ENCODE data around the gene C11orf86. TPM values are rescaled to one million over a fixed set of nuclear protein-coding genes. Genes with fewer than 3 reads are reported as not detected.
A peak's percentile ranks its signal among the peaks of the same experiment; 100 is the strongest.

The C11orf86 gene
- total and polyA plus RNA-seq, 2 experiments from 2014 or later = not detected

- no peaks in the 10 kb centered on the region for H3K27me3 ChIP-seq
- H3K27ac ChIP-seq = no peak overlapping the region
- TF ChIP-seq CTCF (IDR thresholded peaks at IDR 0.05; ENCODE audit: low read depth, low read length) = no peak
- no peak overlapping the region for H3K4me3 ChIP-seq
- no peaks in the 10 kb centered on the region for H3K4me1 ChIP-seq (ENCODE audit: low read depth)
- DNase-seq (ENCODE audit: low read depth in 1 of 2, low spot score in 1 of 2) = peak in 1 of 2 donors; percentile 85
- no peaks in the 10 kb centered on the region for H3K9me3 ChIP-seq (ENCODE audit: low read depth)
- H3K36me3 ChIP-seq = no peaks in the 10 kb centered on the region
These were observed 7.3 kb upstream of the C11orf86 start for GRCh38 chr11:66967670-66968425.

- no peaks in the 10 kb centered on the region for H3K27me3 ChIP-seq
- H3K36me3 ChIP-seq = no peaks in the 10 kb centered on the region
- no peaks in the 10 kb centered on the region for H3K4me1 ChIP-seq (ENCODE audit: low read depth)
- H3K9me3 ChIP-seq (ENCODE audit: low read depth) = no peaks in the 10 kb centered on the region
- H3K27ac ChIP-seq = no peak overlapping the region
- DNase-seq (ENCODE audit: low read depth in 1 of 2, low spot score in 1 of 2) = peak in 1 of 2 donors; percentile 92
- TF ChIP-seq CTCF (IDR thresholded peaks at IDR 0.05; ENCODE audit: low read depth, low read length) = no peak
- H3K4me3 ChIP-seq = no peak overlapping the region
These were observed 5.4 kb upstream of the C11orf86 start for GRCh38 chr11:66969584-66970225.

GRCh38 chr11:66970371-66970806 lies 4.7 kb upstream of the C11orf86 start:
- no peaks in the 10 kb centered on the region for H3K36me3 ChIP-seq
- no peaks in the 10 kb centered on the region for H3K9me3 ChIP-seq (ENCODE audit: low read depth)
- no peak overlapping the region for H3K27ac ChIP-seq
- TF ChIP-seq CTCF (IDR thresholded peaks at IDR 0.05; ENCODE audit: low read depth, low read length) = no peak
- DNase-seq (ENCODE audit: low read depth in 1 of 2, low spot score in 1 of 2) = no peak
- H3K4me3 ChIP-seq = no peak overlapping the region
- no peaks in the 10 kb centered on the region for H3K27me3 ChIP-seq
- no peaks in the 10 kb centered on the region for H3K4me1 ChIP-seq (ENCODE audit: low read depth)

- peak in 1 of 2 donors; percentile 100 for DNase-seq (ENCODE audit: low read depth in 1 of 2, low spot score in 1 of 2)
- no peak for TF ChIP-seq CTCF (IDR thresholded peaks at IDR 0.05; ENCODE audit: low read depth, low read length)
These were observed 4.2 kb upstream of the C11orf86 start for GRCh38 chr11:66970807-66971442.

GRCh38 chr11:66971488-66971887 lies 3.6 kb upstream of the C11orf86 start:
- H3K27ac ChIP-seq = no peak overlapping the region
- no peak for DNase-seq (ENCODE audit: low read depth in 1 of 2, low spot score in 1 of 2)
- TF ChIP-seq CTCF (IDR thresholded peaks at IDR 0.05; ENCODE audit: low read depth, low read length) = no peak
- H3K27me3 ChIP-seq = no peaks in the 10 kb centered on the region
- no peaks in the 10 kb centered on the region for H3K36me3 ChIP-seq
- H3K4me1 ChIP-seq (ENCODE audit: low read depth) = no peaks in the 10 kb centered on the region
- no peak overlapping the region for H3K4me3 ChIP-seq
- no peaks in the 10 kb centered on the region for H3K9me3 ChIP-seq (ENCODE audit: low read depth)

More at GRCh38 chr11:66970807-66971442, 4.2 kb upstream of the C11orf86 start:
- no peaks in the 10 kb centered on the region for H3K36me3 ChIP-seq
- H3K9me3 ChIP-seq (ENCODE audit: low read depth) = no peaks in the 10 kb centered on the region
- H3K27me3 ChIP-seq = no peaks in the 10 kb centered on the region
- no peak overlapping the region for H3K4me3 ChIP-seq
- H3K27ac ChIP-seq = no peak overlapping the region
- H3K4me1 ChIP-seq (ENCODE audit: low read depth) = no peaks in the 10 kb centered on the region

Data from cardiac muscle cell (in vitro differentiated cells and primary cell).